Activated CD8-positive, alpha-beta memory T cell treated with anti-CD3 and anti-CD28 coated beads, Interleukin-2, amount 10 ng/mL, durations not matched to agents 7 days and 5 days (primary cell): ENCODE data around the gene HTR4. TPM values are rescaled to one million over a fixed set of nuclear protein-coding genes. Genes with fewer than 3 reads are reported as not detected.

ENCODE experiments used
- ATAC-seq: fragments of 150-1000 bp; cut with Tn5 transposase; one replicate; pipeline ENCODE4 v1.10.0; 2021; ENCODE audit warnings: moderate library complexity
- CTCF ChIA-PET: fragments of 350-600 bp; sonication (Branson Sonifier 250); formaldehyde crosslinking; loops from one replicate; lab custom pipeline; 2021; ENCODE audit warnings: antibody characterized with exemption; lab: Charles Lee
- DNase-seq: peaks from one replicate; pipeline ENCODE4 v3.0.0-alpha.2; 2020
- H3K27ac Mint-ChIP-seq: one replicate; pipeline ENCODE4 v1.8.0; 2021; ENCODE audit warnings: mild to moderate bottlenecking, mixed read lengths
- H3K27me3 Mint-ChIP-seq: one replicate; pipeline ENCODE4 v1.8.0; 2021; ENCODE audit warnings: mixed read lengths
- H3K36me3 Mint-ChIP-seq: one replicate; pipeline ENCODE4 v1.8.0; 2021; ENCODE audit warnings: mild to moderate bottlenecking, mixed read lengths
- H3K4me1 Mint-ChIP-seq: one replicate; pipeline ENCODE4 v1.8.0; 2021; ENCODE audit warnings: mixed read lengths
- H3K4me3 Mint-ChIP-seq: one replicate; pipeline ENCODE4 v1.8.0; 2021; ENCODE audit warnings: mild to moderate bottlenecking, moderate library complexity, mixed read lengths
- H3K9me3 Mint-ChIP-seq: one replicate; pipeline ENCODE4 v1.8.0; 2022; ENCODE audit warnings: low read depth, mixed read lengths
- total RNA-seq, 2 experiments: library from RNA; stranded (reverse); gene quantifications; one replicate each; pipeline ENCODE4 v1.2.3, GENCODE V29; 2021

HTR4 gene
- total RNA-seq, 2 experiments from 2014 or later: not detected

DNA sequence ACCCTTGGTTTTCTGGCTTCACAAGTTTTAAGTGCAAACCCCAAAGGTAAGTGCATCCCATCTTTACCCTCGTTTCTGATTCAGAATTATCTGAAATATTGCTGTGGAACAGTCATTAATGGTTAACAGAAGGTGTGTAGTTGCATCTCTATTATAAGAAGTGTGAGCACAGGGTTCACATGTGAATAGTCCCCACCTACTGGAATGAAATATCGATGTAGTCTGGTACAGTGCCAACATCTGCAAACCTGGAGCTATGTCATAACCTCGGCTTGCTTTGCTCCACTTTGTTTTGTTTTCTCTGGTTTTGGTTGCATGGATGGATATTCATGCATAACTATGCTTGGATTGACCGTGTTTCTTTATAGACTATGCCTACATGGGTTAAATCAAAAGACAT, 12.6 kb downstream of the HTR4 start:
- H3K9me3 Mint-ChIP-seq: no peaks in the 10 kb centered on the region
- H3K27me3 Mint-ChIP-seq: peaks cover 26% of the 10 kb centered on the region
- no peak overlapping the region for H3K4me3 Mint-ChIP-seq
- DNase-seq (no peak), ATAC-seq (no peak)
- H3K27ac Mint-ChIP-seq: no peak overlapping the region
- CTCF ChIA-PET: interaction anchor here (0.9 kb wide), 1 partner anchor 11 kb away, joined by 3 read pairs; no protein-coding TSS in a partner anchor
- H3K4me1 Mint-ChIP-seq: no peaks in the 10 kb centered on the region
- no peaks in the 10 kb centered on the region for H3K36me3 Mint-ChIP-seq

DNA sequence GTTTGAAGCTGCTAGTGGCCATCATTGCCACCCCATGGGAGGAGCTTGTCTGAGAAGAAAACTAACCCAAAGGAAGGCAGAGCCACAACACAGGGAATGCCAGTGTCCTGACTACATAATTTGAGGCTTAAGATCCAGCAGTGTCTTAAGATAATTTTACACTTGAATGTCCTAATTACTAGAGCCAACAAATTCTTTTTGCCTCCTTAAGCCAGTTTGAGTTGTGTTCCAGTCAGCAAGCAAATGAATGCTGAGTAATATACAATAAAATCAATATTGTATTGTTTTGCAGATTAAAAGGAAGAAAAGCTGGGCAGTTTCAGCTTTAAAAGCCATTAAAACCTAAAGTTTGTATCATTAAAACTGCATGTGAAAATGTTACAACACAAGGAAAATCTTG, 13.9 kb downstream of the HTR4 start:
- Mint-ChIP-seq H3K4me1 (no peaks in the 10 kb centered on the region), H3K27ac (no peak overlapping the region), H3K4me3 (no peak overlapping the region), H3K27me3 (peaks cover 16% of the 10 kb centered on the region), H3K9me3 (no peaks in the 10 kb centered on the region), H3K36me3 (no peaks in the 10 kb centered on the region)
- ATAC-seq (no peak), DNase-seq (no peak)
- CTCF ChIA-PET: no interaction called here

DNA sequence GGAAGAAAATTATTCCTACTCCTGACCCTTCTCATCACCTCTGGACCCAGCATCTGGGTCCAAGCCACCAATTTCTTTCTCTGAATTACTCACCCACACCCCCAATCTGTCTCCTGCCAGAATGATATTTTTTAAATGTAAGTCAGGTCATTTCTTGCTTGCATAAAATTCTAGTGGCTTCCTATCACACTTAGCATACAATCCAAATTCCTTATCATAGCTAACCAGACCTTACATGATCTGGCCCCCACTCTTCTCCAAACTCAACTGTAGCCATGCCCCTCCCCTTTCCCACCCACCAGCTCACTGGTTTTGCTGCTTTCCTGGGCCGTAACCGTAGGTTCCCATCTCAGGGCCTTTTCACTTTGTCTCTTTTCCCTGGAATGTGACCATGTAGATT, 15.2 kb downstream of the HTR4 start:
- no peak overlapping the region for H3K4me3 Mint-ChIP-seq
- H3K27me3 Mint-ChIP-seq: peaks cover 20% of the 10 kb centered on the region
- ATAC-seq (no peak), DNase-seq (no peak)
- no peak overlapping the region for H3K27ac Mint-ChIP-seq
- CTCF ChIA-PET: no interaction called here
- no peaks in the 10 kb centered on the region for H3K36me3 Mint-ChIP-seq
- H3K4me1 Mint-ChIP-seq: no peaks in the 10 kb centered on the region
- no peaks in the 10 kb centered on the region for H3K9me3 Mint-ChIP-seq

DNA sequence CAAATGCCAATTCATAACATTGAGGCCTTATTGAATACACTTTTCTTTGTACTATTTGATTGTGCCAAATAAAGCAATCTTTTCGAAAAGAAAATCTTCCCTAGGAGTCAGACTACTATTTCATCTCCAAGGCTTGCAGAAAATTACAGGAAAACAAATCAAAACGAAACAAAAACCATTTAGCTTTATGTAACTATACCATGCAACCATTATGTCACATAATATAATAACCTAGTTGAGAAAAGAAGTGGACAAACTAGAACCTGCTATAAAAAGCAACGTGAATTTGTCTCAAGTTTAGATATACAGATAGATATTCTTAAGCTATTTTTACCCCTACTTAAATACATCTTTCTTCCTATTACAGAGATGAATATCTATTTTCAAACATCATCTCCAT, 18.0 kb downstream of the HTR4 start:
- no peak overlapping the region for H3K4me3 Mint-ChIP-seq
- CTCF ChIA-PET: no interaction called here
- no peak for ATAC-seq

DNA sequence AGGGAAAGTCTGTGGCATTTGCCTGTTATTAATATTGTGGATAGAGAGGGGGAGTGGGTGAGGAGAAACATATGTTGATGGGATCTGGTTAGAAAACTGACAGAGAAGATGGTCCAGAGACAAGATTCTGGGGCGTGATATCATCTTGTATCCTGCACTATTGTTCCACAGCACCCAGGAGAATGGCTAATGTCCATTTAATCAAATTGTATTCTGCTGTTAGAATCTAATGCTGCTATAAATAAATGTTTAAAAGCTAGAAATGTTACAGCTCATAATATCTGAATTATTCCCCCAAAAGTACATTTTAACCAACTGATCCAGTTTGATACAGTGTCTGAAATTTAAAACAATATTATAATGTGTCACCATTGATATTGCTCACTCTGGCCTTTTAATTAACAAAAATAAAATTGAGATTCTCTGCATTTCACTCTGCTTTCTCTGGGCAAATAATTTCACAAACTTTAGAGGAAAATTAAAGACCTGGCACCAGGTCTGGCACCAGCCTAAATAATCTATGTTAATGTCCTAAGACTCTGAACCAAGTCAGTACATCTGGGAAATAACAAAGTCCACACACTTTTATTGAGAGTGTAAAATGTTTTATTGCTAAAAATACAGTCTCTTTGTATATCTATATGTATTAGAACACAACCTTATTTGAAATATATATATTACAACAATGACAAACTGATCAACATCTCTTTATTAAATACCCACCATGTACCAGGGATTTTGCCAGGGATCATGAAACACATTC, 18.8 kb downstream of the HTR4 start:
- H3K27ac Mint-ChIP-seq: no peak overlapping the region
- H3K4me3 Mint-ChIP-seq: no peak overlapping the region
- no peak for DNase-seq
- ATAC-seq: no peak
- H3K36me3 Mint-ChIP-seq: no peaks in the 10 kb centered on the region
- H3K9me3 Mint-ChIP-seq: no peaks in the 10 kb centered on the region
- peaks cover 24% of the 10 kb centered on the region for H3K27me3 Mint-ChIP-seq
- peaks cover 2% of the 10 kb centered on the region for H3K4me1 Mint-ChIP-seq
- CTCF ChIA-PET: no interaction called here

More for the DNA sequence above, 18.0 kb downstream of the HTR4 start:
- peaks cover 23% of the 10 kb centered on the region for H3K27me3 Mint-ChIP-seq
- no peak overlapping the region for H3K27ac Mint-ChIP-seq
- H3K36me3 Mint-ChIP-seq: no peaks in the 10 kb centered on the region
- no peaks in the 10 kb centered on the region for H3K9me3 Mint-ChIP-seq
- H3K4me1 Mint-ChIP-seq: peaks cover 2% of the 10 kb centered on the region
- no peak for DNase-seq

DNA sequence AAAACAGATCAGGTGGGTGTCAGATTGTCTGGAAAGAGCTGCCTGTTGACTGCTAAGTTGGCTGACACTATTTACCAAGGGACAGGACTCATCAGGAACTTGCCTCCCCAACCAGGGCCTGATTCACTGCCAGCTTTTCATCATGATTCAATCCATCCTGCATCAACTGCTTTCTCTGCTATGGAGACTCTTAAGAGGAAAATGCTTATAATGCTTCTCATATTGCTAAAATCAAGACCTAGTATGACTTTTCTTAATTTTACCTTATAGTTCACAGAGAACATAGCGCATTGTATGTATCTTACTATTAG, 21.3 kb downstream of the HTR4 start:
- Mint-ChIP-seq H3K4me1 (peaks cover 2% of the 10 kb centered on the region), H3K27ac (no peak overlapping the region), H3K9me3 (no peaks in the 10 kb centered on the region), H3K36me3 (no peaks in the 10 kb centered on the region), H3K27me3 (peaks cover 30% of the 10 kb centered on the region), H3K4me3 (no peak overlapping the region)
- DNase-seq (no peak), ATAC-seq (no peak)
- CTCF ChIA-PET: interaction anchor here (0.5 kb wide), 1 partner anchor 1056 kb away, joined by 3 read pairs; no protein-coding TSS in a partner anchor

DNA sequence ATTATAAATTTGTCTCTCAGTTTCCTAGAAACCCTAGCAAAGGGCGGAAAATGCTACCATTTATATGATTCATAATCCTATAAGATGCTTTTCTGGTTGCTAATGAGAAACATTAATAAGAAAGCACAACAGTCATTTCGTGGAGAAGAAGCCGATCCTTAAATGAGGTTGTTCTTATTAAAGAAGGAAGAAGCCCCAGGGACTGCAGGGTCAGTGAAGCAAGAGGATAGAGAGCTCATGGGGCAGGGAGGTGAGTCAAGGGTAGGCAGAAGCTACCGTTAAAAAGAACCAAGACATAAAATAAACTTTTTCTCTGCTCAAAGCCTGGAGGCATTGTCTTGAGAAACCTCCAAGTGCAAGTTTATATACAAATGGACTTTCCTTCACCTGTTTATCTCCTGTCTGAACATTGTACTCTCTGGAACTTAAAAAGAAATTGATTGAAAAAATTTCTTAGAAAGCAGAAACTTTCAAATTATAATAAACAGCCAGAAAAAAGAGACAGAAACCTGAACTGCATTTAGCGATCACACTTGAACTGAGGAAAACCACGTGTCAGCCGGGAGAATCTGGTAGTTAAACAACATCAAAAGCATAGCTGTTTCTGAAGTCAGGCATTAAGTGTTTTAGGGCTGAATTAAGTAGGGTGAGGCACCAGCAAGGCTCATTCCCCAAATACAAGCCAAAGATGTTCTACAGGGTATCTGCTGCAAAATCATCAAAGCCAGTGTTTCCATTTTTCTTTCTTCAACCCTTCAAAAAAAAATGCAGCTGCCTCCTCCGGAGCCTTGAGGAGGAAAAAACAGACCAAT, 21.9 kb downstream of the HTR4 start:
- ATAC-seq (no peak), DNase-seq (no peak)
- Mint-ChIP-seq H3K27me3 (peaks cover 30% of the 10 kb centered on the region), H3K9me3 (no peaks in the 10 kb centered on the region), H3K4me3 (no peak overlapping the region), H3K36me3 (no peaks in the 10 kb centered on the region), H3K4me1 (peaks cover 2% of the 10 kb centered on the region), H3K27ac (no peak overlapping the region)
- CTCF ChIA-PET: interaction anchor here (0.5 kb wide), 1 partner anchor 1055 kb away, joined by 3 read pairs; no protein-coding TSS in a partner anchor

DNA sequence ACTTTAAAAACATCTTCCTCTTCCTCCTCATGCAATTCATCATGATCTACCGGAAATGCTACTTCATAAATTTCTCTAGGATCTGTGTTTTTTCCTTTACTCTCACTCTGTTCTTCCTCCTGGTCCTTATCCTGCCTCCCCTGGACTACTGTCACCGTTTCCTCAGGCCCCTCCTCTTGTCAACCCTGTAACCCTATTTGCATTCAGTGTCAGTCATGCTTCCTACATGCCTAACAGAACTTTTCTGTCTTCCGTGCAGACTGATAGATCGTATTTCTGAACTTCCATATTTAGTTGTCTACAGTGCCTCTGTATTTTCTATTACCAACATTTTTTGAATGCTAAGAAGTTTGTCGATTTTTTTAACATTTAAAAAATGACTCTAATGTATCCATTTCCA, 27.3 kb downstream of the HTR4 start:
- peaks cover 34% of the 10 kb centered on the region for H3K27me3 Mint-ChIP-seq
- no peak for ATAC-seq
- no peak overlapping the region for H3K4me3 Mint-ChIP-seq
- DNase-seq: no peak
- H3K9me3 Mint-ChIP-seq: no peaks in the 10 kb centered on the region
- no peak overlapping the region for H3K27ac Mint-ChIP-seq
- CTCF ChIA-PET: no interaction called here
- H3K36me3 Mint-ChIP-seq: no peaks in the 10 kb centered on the region
- peaks cover 4% of the 10 kb centered on the region for H3K4me1 Mint-ChIP-seq

DNA sequence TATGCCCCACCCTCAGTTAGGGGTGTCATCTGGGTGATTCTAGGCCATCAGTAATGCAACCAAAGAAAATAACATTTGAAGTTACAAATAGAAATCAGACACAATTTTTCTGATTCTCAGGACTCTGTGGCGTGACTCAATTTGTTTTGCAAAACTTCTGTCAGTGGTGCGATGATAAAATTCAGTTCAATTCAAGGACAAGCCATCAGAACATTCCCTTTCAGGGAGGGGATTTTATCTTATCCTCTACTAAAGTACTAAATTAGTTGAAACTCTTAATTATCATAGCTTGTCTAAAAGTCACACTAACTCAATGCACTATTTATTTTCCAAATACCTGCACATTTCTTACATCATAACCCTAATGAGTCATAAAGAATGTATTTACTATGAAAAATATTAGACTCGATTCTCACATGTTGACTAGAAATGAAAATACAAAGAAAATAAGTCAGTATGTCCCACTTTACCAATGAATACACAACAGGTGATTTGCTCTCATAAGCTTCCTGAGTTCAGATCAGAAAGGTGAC, 28.2 kb downstream of the HTR4 start:
- Mint-ChIP-seq H3K4me3 (no peak overlapping the region), H3K9me3 (no peaks in the 10 kb centered on the region), H3K27ac (no peak overlapping the region), H3K27me3 (peaks cover 36% of the 10 kb centered on the region), H3K36me3 (no peaks in the 10 kb centered on the region), H3K4me1 (peaks cover 8% of the 10 kb centered on the region)
- DNase-seq (no peak), ATAC-seq (no peak)
- CTCF ChIA-PET: no interaction called here

DNA sequence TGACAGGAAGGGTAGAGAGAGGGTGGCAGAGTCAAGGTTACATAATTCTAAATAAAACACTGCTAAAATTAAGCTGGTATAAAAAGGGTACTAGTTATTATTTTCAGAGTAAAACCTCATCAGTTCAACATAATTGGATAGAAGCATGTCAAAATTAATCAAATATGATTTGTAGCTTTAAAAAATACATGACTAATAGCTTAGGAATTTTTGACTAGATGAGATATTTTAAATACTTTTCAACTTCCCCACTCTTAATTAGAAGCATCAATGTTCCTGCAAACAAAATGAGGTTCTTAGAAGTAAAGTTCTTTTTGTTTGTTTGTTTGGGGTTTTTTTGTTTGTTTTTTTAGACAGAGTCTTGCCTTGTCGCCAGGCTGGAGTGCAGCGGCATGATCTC, 29.1 kb downstream of the HTR4 start:
- no peak overlapping the region for H3K4me3 Mint-ChIP-seq
- DNase-seq: no peak
- H3K27ac Mint-ChIP-seq: no peak overlapping the region
- ATAC-seq: no peak
- no peaks in the 10 kb centered on the region for H3K9me3 Mint-ChIP-seq
- H3K4me1 Mint-ChIP-seq: peaks cover 15% of the 10 kb centered on the region
- CTCF ChIA-PET: no interaction called here
- H3K36me3 Mint-ChIP-seq: no peaks in the 10 kb centered on the region
- H3K27me3 Mint-ChIP-seq: peaks cover 33% of the 10 kb centered on the region

DNA sequence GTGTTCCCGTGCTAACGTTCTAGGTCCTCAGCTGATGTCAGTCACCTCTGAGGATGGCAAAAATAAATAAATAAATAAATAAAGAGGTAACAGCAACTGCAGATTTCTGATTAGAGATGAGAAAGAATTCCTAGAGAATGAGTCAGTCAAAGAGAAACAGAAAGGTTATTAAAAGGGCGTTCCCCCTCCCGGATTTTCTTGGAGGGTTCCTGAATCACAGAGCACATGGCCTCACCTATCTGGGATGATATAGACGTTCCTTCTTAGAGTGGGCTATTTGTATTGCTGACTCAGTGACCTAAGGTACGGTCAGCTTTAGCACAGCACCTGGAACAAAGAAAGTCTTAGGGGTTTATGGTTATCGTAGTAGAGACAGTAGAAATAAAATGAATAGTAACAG, 30.6 kb downstream of the HTR4 start:
- H3K4me3 Mint-ChIP-seq: no peak overlapping the region
- H3K9me3 Mint-ChIP-seq: no peaks in the 10 kb centered on the region
- H3K36me3 Mint-ChIP-seq: no peaks in the 10 kb centered on the region
- H3K27me3 Mint-ChIP-seq: peaks cover 28% of the 10 kb centered on the region
- H3K27ac Mint-ChIP-seq: no peak overlapping the region
- no peak for ATAC-seq
- CTCF ChIA-PET: no interaction called here
- no peak for DNase-seq
- peaks cover 24% of the 10 kb centered on the region for H3K4me1 Mint-ChIP-seq

DNA sequence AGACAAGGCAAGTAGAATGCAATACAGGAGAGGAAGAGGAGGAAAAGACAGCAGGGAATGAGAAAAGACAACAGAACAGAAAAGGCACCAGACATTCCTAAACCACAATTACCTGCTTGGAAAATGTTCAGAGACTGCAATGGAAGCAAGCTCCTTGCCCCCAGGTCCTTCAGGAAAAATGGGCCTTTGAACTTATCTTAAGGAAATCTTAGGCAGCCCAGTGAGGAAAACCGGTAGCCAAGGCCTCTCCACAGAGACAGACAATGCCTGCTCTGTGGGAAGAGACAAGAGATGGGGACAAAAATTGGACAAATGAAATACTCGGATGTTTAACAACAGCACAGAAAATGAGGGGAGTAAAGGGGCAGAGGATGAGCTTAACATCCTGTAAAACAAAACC, 31.2 kb downstream of the HTR4 start:
- Mint-ChIP-seq H3K36me3 (no peaks in the 10 kb centered on the region), H3K27ac (no peak overlapping the region), H3K27me3 (peaks cover 30% of the 10 kb centered on the region), H3K4me3 (no peak overlapping the region), H3K9me3 (no peaks in the 10 kb centered on the region), H3K4me1 (peaks cover 24% of the 10 kb centered on the region)
- ATAC-seq (no peak), DNase-seq (no peak)
- CTCF ChIA-PET: no interaction called here

DNA sequence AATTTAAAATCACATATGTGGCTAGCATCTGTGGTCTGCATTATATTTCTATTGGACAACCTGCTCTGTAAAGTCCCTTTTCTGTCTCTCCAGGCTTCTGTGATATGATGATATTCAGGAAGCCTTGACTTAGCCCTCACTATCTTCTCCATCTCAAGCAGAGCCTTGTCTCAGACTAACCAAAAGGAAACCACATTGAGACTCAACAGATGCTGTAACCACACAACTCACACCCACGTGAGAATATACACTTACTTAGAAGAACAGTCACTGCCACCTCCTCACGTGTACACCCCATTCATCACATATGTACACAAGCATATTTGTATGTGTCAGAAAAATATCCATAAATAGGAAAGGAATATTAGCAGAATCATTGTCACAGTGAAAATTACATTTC, 33.6 kb downstream of the HTR4 start:
- CTCF ChIA-PET: no interaction called here
- Mint-ChIP-seq H3K9me3 (no peaks in the 10 kb centered on the region), H3K27ac (no peak overlapping the region), H3K4me1 (peaks cover 24% of the 10 kb centered on the region), H3K36me3 (no peaks in the 10 kb centered on the region), H3K27me3 (peaks cover 31% of the 10 kb centered on the region), H3K4me3 (no peak overlapping the region)
- ATAC-seq: peak; percentile 96
- DNase-seq: peak; percentile 65

DNA sequence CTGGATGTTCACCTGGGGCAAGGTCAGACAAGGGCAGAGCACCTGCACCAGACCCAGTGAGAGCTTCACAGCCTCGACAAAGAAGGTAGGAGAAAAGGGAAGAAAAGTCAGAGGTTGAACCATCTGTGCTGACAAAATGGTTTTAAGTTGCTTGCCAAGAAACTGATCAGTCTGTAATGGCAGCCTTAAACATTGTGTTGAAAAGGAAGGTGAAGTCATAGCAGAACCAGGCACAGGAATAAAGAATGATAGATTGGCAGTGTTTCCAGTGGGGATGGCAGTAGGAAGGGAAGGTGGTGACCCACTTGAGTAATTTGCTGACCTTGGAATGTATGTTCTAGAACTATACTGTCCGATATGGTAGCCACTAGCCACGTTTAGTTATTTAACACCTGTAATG, 34.2 kb downstream of the HTR4 start:
- CTCF ChIA-PET: no interaction called here
- peaks cover 24% of the 10 kb centered on the region for H3K4me1 Mint-ChIP-seq

More for the DNA sequence above, 34.2 kb downstream of the HTR4 start:
- H3K9me3 Mint-ChIP-seq: no peaks in the 10 kb centered on the region
- no peak overlapping the region for H3K4me3 Mint-ChIP-seq
- H3K27ac Mint-ChIP-seq: no peak overlapping the region
- ATAC-seq: no peak
- peaks cover 31% of the 10 kb centered on the region for H3K27me3 Mint-ChIP-seq
- no peak for DNase-seq
- no peaks in the 10 kb centered on the region for H3K36me3 Mint-ChIP-seq
